Psoas muscle (tissue), 8 donors: ENCODE results near the gene IL21R. TPM values are rescaled to one million over a fixed set of nuclear protein-coding genes. Genes with fewer than 3 reads are reported as not detected.

Experiments
- ATAC-seq, 4 donors: fragments of 200-7000 bp; cut with Tn5 transposase; one replicate each; pipeline ENCODE4 v1.9.1; 2020; ENCODE audit warnings: moderate library complexity in 3 of 4, mild to moderate bottlenecking in 2 of 4
- DNase-seq, 2 donors: peaks; one replicate each; pipeline ENCODE4 v3.0.0-alpha.2; 2020
- H3K27ac ChIP-seq: fragments of 200-600 bp; one replicate; pipeline ENCODE4 v1.8.0; 2022
- H3K27me3 ChIP-seq, 3 donors: fragments of 200-600 bp in 1 of 3; one replicate each; pipeline versions ENCODE4 v1.6.1 to v1.8.0; 2013 to 2022; ENCODE audit warnings: low read length in 2 of 3, mild to moderate bottlenecking in 2 of 3, moderate library complexity in 1 of 3; ENCODE audit not compliant: insufficient read depth in 3 of 3
- H3K36me3 ChIP-seq, 2 donors: fragments of 200-600 bp in 1 of 2; one replicate each; pipeline versions ENCODE4 v1.6.1 to v1.8.0; 2013 to 2022; ENCODE audit warnings: low read depth in 1 of 2, mild to moderate bottlenecking in 1 of 2, moderate library complexity in 1 of 2; ENCODE audit not compliant: insufficient read depth in 1 of 2
- H3K4me1 ChIP-seq: fragments of 200-600 bp; one replicate; pipeline ENCODE4 v1.8.0; 2022
- H3K4me3 ChIP-seq: fragments of 200-600 bp; one replicate; pipeline ENCODE4 v1.8.0; 2022; ENCODE audit warnings: mild to moderate bottlenecking
- H3K9me3 ChIP-seq: fragments of 200-600 bp; one replicate; pipeline ENCODE4 v1.8.0; 2022
- WGBS, 3 donors: extraction: QIAGEN DNeasy Blood & Tissue Kit; methylation state at CpG; one replicate each; pipeline versions ENCODE4 v1.1.6 to v1.1.7; 2013; 5-methylcytosine and 5-hydroxymethylcytosine counted together
- intact Hi-C, 2 donors: fragments of 100-400 bp; cut with DNase I; formaldehyde crosslinking; loops; one replicate each; pipeline versions ENCODE4 v1.11.0 to v1.14.2; 2022
- polyA plus RNA-seq, 3 donors: library from polyadenylated mRNA; stranded (reverse); fragments of 200-250 nt; gene quantifications; one replicate each; pipeline ENCODE4 v1.2.3, GENCODE V29; 2013
- total RNA-seq, 4 donors: library from RNA; stranded (reverse); fragmentation: NEBNext Ultra II Directional in 2 of 4; extraction: Animal tissue kit (Norgen Biotek cat#: 25700) in 2 of 4; gene quantifications; one replicate each; pipeline versions ENCODE4 v1.2.1 to v1.2.4, GENCODE V29; 2021 to 2023
- TF ChIP-seq, protein P1 (sequence below): fragments of 200-600 bp; IDR thresholded peaks from one replicate; pipeline ENCODE4 v1.8.0; 2022; ENCODE audit warnings: antibody characterized with exemption
- donor health status: healthy with polysubstance abuse.
- donor health status: DM: no; HTN: no; CAD: no; lungs with moderate emphysema.
- donor health status: Bipolar disorder and iron deficiency.
- donor health status: healthy.
- donor health status: DM: yes; HTN: yes; CAD: no.
- donor health status: DM: no; HTN: no; CAD: no.
- donor health status: DM: no; HTN: no; CAD: no.
- donor health status: DM: yes; HTN: yes; CAD: no.

The IL21R gene
- total and polyA plus RNA-seq, 7 donors: 0.01 to 0.15 (median 0.08) TPM; not detected in 2

DNA sequence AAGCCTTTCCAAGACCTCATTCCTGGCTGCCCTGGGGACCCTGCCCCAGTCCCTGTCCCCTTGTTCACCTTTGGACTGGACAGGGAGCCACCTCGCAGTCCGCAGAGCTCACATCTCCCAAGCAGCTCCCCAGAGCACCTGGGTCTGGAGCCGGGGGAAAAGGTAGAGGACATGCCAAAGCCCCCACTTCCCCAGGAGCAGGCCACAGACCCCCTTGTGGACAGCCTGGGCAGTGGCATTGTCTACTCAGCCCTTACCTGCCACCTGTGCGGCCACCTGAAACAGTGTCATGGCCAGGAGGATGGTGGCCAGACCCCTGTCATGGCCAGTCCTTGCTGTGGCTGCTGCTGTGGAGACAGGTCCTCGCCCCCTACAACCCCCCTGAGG, 38.7 kb upstream of the IL21R start:
- H3K27me3 ChIP-seq: peaks cover 0 to 4% (median 0%) of the 10 kb centered on the region in 3 donors
- intact Hi-C loops: no loop called here
- peaks cover 0 to 12% of the 10 kb centered on the region in 2 donors for H3K36me3 ChIP-seq
- DNase-seq (no peak), ATAC-seq (no peak)
- WGBS, 3 donors: 86 to 97% (median 93%) methylated on average over 5 of the region's 5 CpGs
- H3K4me3 ChIP-seq: no peak overlapping the region
- TF ChIP-seq, protein P1, sequence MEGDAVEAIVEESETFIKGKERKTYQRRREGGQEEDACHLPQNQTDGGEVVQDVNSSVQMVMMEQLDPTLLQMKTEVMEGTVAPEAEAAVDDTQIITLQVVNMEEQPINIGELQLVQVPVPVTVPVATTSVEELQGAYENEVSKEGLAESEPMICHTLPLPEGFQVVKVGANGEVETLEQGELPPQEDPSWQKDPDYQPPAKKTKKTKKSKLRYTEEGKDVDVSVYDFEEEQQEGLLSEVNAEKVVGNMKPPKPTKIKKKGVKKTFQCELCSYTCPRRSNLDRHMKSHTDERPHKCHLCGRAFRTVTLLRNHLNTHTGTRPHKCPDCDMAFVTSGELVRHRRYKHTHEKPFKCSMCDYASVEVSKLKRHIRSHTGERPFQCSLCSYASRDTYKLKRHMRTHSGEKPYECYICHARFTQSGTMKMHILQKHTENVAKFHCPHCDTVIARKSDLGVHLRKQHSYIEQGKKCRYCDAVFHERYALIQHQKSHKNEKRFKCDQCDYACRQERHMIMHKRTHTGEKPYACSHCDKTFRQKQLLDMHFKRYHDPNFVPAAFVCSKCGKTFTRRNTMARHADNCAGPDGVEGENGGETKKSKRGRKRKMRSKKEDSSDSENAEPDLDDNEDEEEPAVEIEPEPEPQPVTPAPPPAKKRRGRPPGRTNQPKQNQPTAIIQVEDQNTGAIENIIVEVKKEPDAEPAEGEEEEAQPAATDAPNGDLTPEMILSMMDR: no peak
- no peak overlapping the region for H3K27ac ChIP-seq
- no peaks in the 10 kb centered on the region for H3K9me3 ChIP-seq
- H3K4me1 ChIP-seq: no peaks in the 10 kb centered on the region

DNA sequence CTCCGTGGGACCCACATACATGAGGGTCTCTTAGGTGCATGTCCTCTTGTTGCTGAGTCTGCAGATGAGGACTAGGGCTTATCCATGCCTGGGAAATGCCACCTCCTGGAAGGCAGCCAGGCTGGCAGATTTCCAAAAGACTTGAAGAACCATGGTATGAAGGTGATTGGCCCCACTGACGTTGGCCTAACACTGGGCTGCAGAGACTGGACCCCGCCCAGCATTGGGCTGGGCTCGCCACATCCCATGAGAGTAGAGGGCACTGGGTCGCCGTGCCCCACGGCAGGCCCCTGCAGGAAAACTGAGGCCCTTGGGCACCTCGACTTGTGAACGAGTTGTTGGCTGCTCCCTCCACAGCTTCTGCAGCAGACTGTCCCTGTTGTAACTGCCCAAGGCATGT, 38.2 kb upstream of the IL21R start:
- DNase-seq (no peak), ATAC-seq (no peak)
- H3K36me3 ChIP-seq: peaks cover 0 to 8% of the 10 kb centered on the region in 2 donors
- 56 to 76% (median 63%) methylated on average over 9 of the region's 9 CpGs for WGBS, 3 donors
- H3K27ac ChIP-seq: no peak overlapping the region
- no peaks in the 10 kb centered on the region for H3K9me3 ChIP-seq
- TF ChIP-seq, protein P1: no peak
- H3K4me3 ChIP-seq: no peak overlapping the region
- intact Hi-C loops: no loop called here
- no peaks in the 10 kb centered on the region for H3K4me1 ChIP-seq
- H3K27me3 ChIP-seq: peaks cover 0 to 4% (median 0%) of the 10 kb centered on the region in 3 donors

DNA sequence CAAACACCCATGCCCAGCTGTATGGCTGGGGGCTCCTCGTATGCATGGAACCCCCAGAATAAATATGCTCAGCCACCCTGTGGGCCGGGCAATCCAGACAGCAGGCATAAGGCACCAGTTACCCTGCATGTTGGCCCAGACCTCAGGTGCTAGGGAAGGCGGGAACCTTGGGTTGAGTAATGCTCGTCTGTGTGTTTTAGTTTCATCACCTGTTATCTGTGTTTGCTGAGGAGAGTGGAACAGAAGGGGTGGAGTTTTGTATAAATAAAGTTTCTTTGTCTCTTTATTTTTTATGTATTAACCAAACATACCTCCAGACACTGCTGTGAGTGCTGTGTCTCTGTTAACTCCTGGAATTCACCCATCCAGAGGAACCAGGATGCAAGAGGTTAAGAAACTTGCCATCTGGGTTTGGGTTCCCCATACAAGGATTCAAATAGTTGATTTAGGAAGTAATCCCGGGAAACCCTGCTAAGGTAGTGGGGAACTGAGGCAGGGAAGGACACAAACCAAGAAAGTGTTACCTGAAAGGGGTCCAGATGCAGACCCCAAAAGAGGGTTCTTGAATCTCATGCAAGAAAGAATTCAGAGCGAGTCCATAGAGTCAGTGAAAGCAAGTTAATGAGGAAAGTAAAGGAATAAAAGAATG, 37.4 kb upstream of the IL21R start:
- Histone ChIP-seq H3K4me3 (no peak overlapping the region), H3K36me3 (peaks cover 0 to 7% of the 10 kb centered on the region in 2 donors), H3K4me1 (no peaks in the 10 kb centered on the region), H3K27ac (no peak overlapping the region), H3K27me3 (peaks cover 0 to 4% (median 0%) of the 10 kb centered on the region in 3 donors), H3K9me3 (no peaks in the 10 kb centered on the region)
- intact Hi-C loops: loop anchor here (5.0 kb wide), 2 partner anchors 187 to 207 kb away; no protein-coding TSS in a partner anchor
- ATAC-seq (no peak), DNase-seq (no peak)
- TF ChIP-seq, protein P1: no peak
- WGBS, 3 donors: 58 to 70% (median 58%) methylated on average over 6 of the region's 6 CpGs

DNA sequence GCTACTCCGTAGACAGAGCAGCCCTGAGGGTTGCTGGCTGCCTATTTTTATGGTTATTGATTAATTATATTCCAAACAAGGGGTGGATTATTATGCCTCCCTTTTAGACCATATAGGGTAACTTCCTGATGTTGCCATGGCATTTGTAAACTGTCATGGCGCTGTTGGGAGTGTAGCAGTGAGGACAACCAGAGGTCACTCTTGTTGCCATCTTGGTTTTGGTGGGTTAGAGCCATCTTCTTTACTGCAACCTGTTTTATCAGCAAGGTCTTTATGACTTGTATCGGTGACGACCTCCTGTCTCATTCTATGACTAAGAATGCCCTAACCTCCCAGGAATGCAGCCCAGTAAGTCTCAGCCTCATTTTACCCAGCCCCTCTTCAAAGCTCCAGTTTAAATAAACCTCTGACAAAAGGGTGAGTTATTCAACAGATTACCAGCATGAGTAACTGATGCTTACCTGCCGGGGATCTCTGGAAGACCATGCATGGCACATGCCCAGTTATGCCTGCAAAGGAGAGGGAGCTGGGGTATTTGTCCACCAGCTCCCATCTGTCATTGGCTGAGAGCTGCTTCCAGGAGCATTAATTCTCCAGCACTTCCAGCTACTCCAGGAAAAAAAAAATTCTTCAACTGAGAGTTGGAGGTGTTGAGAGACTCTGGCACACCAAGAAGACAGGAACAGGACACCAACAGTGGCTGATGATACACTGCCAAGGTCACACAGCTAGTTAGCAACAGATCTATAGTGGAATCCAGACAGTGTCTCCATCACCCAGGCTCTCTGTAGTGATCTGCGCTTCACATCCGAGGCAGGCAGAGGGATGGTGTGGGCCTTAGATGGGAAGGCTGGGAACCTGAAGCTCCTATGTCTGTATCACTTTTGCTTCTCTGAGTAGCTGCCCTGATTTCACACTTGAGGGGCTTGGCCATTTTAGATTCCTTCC, 36.6 kb upstream of the IL21R start:
- DNase-seq: no peak
- intact Hi-C loops: loop anchor here (5.0 kb wide), 2 partner anchors 188 to 208 kb away; no protein-coding TSS in a partner anchor
- Histone ChIP-seq H3K4me3 (no peak overlapping the region), H3K27ac (no peak overlapping the region), H3K36me3 (peaks cover 0 to 7% of the 10 kb centered on the region in 2 donors), H3K9me3 (no peaks in the 10 kb centered on the region), H3K4me1 (no peaks in the 10 kb centered on the region), H3K27me3 (peaks cover 0 to 4% (median 0%) of the 10 kb centered on the region in 3 donors)
- TF ChIP-seq, protein P1: no peak
- ATAC-seq: no peak
- WGBS, 3 donors: 83 to 88% (median 85%) methylated on average over 7 of the region's 7 CpGs
